Measurements from ENCODE around the gene MAP2K3.
A peak's percentile ranks its signal among the peaks of the same experiment; 100 is the strongest.

Gene MAP2K3

DNA sequence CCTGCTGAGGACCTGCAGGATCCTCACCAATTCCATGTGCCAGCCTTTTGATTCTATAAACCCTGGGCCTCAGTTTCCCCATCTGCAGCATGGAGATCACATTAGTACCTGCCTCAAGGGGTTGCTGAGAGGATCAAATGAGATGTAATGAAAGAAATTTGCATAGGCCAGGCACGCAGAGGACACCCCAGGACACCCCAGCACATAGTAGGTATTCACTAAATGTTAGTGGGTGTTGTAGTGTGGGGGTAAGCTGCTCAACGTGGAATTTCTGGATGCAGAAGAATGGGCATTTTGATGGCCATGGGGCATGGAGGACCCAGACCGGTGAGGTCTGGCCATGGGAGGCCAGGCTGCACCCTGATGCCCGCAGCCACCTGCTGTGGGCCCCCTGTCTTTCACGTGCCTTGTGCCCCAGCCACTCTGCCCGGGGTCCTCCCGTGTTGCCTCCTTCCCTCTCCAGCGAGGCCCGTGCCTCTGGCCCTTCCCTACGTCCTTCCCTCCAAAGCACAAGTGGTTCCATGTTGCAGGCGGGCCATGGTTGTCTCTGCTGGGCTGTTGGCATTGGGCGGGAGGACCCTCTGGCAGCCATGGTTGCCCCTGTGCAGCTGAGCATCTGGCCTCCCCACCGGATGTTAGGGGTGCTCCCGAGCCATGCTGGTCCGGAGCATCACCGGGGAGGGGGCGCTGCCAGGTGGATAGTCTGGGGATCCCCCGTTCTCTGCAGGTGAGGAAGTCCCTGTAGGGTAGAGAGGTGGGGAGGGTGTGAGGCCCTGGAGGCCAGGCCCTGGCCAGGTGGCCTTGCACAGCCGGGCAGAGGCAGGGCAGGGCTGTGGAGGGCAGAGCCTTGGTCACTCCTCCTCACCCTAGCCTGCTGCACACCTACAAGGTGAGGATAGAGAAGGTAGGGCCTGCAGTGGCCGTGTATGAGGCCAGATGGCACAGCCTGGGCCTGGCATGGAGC is 8.6 kb downstream of the MAP2K3 start:
- Histone ChIP-seq H3K9ac (ENCODE audit: low read depth, low read length, poor library complexity) (peak overlapping the region; percentile 60), H3K9me3 (replicated peaks in 1 of 2; ENCODE audit: control insufficient read depth in 2 of 2, insufficient read depth in 1 of 2, low read depth in 1 of 2, low read length in 2 of 2) (peaks cover 0 to 17% of the 10 kb centered on the region in 2 donors), H4K8ac (ENCODE audit: low read depth, low read length) (peak overlapping the region; percentile 55), H3K23ac (ENCODE audit: low read depth, low read length, poor library complexity) (peak overlapping the region; percentile 45), H3K79me1 (ENCODE audit: low read depth, low read length) (peaks cover 9% of the 10 kb centered on the region), H3K4me3 (ENCODE audit: low read length in 2 of 2) (peak overlapping the region in 1 of 2 donors; percentile 24), H3K4ac (ENCODE audit: low read length) (no peak overlapping the region), H3K4me2 (ENCODE audit: insufficient read depth, low read length, poor library complexity, severe bottlenecking) (no peak overlapping the region), H3K36me3 (replicated peaks in 1 of 2; ENCODE audit: control insufficient read depth in 2 of 2, insufficient read depth in 2 of 2, low read length in 2 of 2) (no peaks in the 10 kb centered on the region), H2BK12ac (ENCODE audit: low read length) (peak overlapping the region; percentile 52), H3K14ac (ENCODE audit: low read length) (peak overlapping the region; percentile 10), H3K27ac (replicated peaks; ENCODE audit: low read length) (no peak overlapping the region), H2BK5ac (ENCODE audit: low read length) (no peak overlapping the region), H3K18ac (ENCODE audit: low read length) (peak overlapping the region; percentile 68), H2AFZ (ENCODE audit: low read length) (no peak overlapping the region), H2BK15ac (ENCODE audit: low read length) (peak overlapping the region; percentile 16), H2BK120ac (ENCODE audit: low read depth, low read length) (peak overlapping the region; percentile 62), H4K91ac (ENCODE audit: low read depth, low read length, poor library complexity) (no peak overlapping the region), H2AK5ac (ENCODE audit: low read depth, low read length) (peak overlapping the region; percentile 5), H3K27me3 (ENCODE audit: control insufficient read depth in 3 of 3, insufficient read depth in 3 of 3, low read depth in 1 of 3, low read length in 3 of 3) (peaks cover 0 to 2% (median 0%) of the 10 kb centered on the region in 3 experiments), H3K4me1 (ENCODE audit: control insufficient read depth in 2 of 2, insufficient read depth in 1 of 2, low read depth in 1 of 2, low read length in 2 of 2) (peaks cover 0 to 6% of the 10 kb centered on the region in 2 donors)
- WGBS, 2 donors (ENCODE audit: extremely low coverage in 2 of 2, insufficient read length in 2 of 2, insufficient replicate concordance in 1 of 2) = no CpG with 5 or more reads among the region's 20 CpGs
- DNase-seq (ENCODE audit: low spot score) = no peak

DNA sequence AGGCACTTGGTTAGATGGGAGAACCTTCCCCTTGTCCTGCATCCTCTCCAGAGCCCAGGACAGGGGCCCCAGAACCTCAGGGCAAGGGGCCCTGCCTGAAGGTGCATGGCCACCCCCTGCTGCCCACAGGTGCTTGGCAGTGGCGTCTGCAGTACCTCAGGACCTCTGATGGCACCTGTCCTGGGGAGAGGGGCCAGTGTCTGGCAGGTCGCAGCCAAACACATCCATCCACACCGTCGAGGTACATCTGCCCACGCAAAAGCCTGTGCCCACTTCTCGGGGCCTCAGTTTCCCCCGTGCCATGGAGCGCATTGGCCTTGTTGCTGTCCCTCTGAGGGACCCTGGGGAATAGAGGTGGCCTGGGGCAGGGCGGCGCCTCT is 9.3 kb downstream of the MAP2K3 start:
- Histone ChIP-seq H2BK5ac (ENCODE audit: low read length) (peak overlapping the region; percentile 63), H4K8ac (ENCODE audit: low read depth, low read length) (no peak overlapping the region), H3K14ac (ENCODE audit: low read length) (no peak overlapping the region), H3K4me2 (ENCODE audit: insufficient read depth, low read length, poor library complexity, severe bottlenecking) (no peak overlapping the region), H3K4me1 (ENCODE audit: control insufficient read depth in 2 of 2, insufficient read depth in 1 of 2, low read depth in 1 of 2, low read length in 2 of 2) (peaks cover 0 to 6% of the 10 kb centered on the region in 2 donors), H3K79me1 (ENCODE audit: low read depth, low read length) (peaks cover 8% of the 10 kb centered on the region), H3K9ac (ENCODE audit: low read depth, low read length, poor library complexity) (peak overlapping the region; percentile 60), H3K9me3 (replicated peaks in 1 of 2; ENCODE audit: control insufficient read depth in 2 of 2, insufficient read depth in 1 of 2, low read depth in 1 of 2, low read length in 2 of 2) (peaks cover 0 to 17% of the 10 kb centered on the region in 2 donors), H3K23ac (ENCODE audit: low read depth, low read length, poor library complexity) (peak overlapping the region; percentile 45), H3K4me3 (ENCODE audit: low read length in 2 of 2) (peak overlapping the region in 1 of 2 donors; percentile 24), H2AK5ac (ENCODE audit: low read depth, low read length) (peak overlapping the region; percentile 5), H3K18ac (ENCODE audit: low read length) (peak overlapping the region; percentile 68), H2BK120ac (ENCODE audit: low read depth, low read length) (peak overlapping the region; percentile 62), H2AFZ (ENCODE audit: low read length) (no peak overlapping the region), H4K91ac (ENCODE audit: low read depth, low read length, poor library complexity) (no peak overlapping the region), H3K36me3 (replicated peaks in 1 of 2; ENCODE audit: control insufficient read depth in 2 of 2, insufficient read depth in 2 of 2, low read length in 2 of 2) (peaks cover 0 to 5% of the 10 kb centered on the region in 2 donors), H2BK12ac (ENCODE audit: low read length) (peak overlapping the region; percentile 52), H3K4ac (ENCODE audit: low read length) (no peak overlapping the region), H2BK15ac (ENCODE audit: low read length) (peak overlapping the region; percentile 8), H3K27ac (replicated peaks; ENCODE audit: low read length) (no peak overlapping the region), H3K27me3 (ENCODE audit: control insufficient read depth in 3 of 3, insufficient read depth in 3 of 3, low read depth in 1 of 3, low read length in 3 of 3) (peaks cover 0 to 2% (median 0%) of the 10 kb centered on the region in 3 experiments)
- WGBS, 2 donors (ENCODE audit: extremely low coverage in 2 of 2, insufficient read length in 2 of 2, insufficient replicate concordance in 1 of 2) = no CpG with 5 or more reads among the region's 10 CpGs
- DNase-seq (ENCODE audit: low spot score) = no peak

DNA sequence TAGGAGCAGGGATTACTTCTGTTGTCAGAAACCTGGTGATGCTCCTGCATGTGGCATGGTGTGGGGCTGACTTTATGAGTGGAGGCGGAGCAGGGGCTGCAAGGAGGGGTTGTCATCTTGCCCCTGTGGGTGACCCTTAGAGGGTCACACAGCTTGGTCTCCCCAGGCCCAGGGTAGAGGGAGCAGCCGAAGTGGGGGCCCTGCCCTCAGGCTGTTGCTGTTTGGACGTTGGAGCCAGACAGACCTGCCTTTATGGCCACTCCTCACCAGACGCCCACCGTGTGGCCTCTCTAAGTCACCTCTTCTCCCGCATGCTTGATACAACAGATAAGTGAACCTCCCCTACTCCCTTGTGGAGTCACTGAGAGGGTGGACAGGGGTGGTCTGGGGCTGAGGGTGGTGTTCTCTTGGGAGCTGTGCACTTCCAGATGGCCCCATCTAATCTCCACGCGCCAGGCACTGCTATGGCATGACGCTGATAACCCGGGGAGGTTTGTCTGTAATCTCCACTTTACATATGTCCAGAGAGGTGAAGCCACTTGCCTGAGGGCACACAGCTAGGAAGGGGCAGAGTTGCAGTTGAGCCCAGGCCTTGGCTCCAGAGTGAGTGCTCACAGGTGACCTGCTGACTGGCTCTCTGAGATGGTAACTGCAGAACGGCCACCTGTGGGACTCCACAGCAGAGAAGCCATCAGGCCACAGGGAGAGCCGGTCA is 10.0 kb downstream of the MAP2K3 start:
- Histone ChIP-seq H2BK15ac (ENCODE audit: low read length) (no peak overlapping the region), H3K9ac (ENCODE audit: low read depth, low read length, poor library complexity) (peak overlapping the region; percentile 15), H2AFZ (ENCODE audit: low read length) (no peak overlapping the region), H3K18ac (ENCODE audit: low read length) (peak overlapping the region; percentile 66), H2BK12ac (ENCODE audit: low read length) (no peak overlapping the region), H2AK5ac (ENCODE audit: low read depth, low read length) (peak overlapping the region; percentile 17), H3K4me3 (ENCODE audit: low read length in 2 of 2) (no peak overlapping the region), H3K27me3 (ENCODE audit: control insufficient read depth in 3 of 3, insufficient read depth in 3 of 3, low read depth in 1 of 3, low read length in 3 of 3) (peaks cover 0 to 2% (median 0%) of the 10 kb centered on the region in 3 experiments), H3K9me3 (replicated peaks in 1 of 2; ENCODE audit: control insufficient read depth in 2 of 2, insufficient read depth in 1 of 2, low read depth in 1 of 2, low read length in 2 of 2) (peaks cover 0 to 17% of the 10 kb centered on the region in 2 donors), H3K36me3 (replicated peaks in 1 of 2; ENCODE audit: control insufficient read depth in 2 of 2, insufficient read depth in 2 of 2, low read length in 2 of 2) (peaks cover 0 to 11% of the 10 kb centered on the region in 2 donors), H3K23ac (ENCODE audit: low read depth, low read length, poor library complexity) (peak overlapping the region; percentile 45), H4K91ac (ENCODE audit: low read depth, low read length, poor library complexity) (no peak overlapping the region), H3K14ac (ENCODE audit: low read length) (peak overlapping the region; percentile 0), H3K27ac (replicated peaks; ENCODE audit: low read length) (no peak overlapping the region), H3K4me1 (ENCODE audit: control insufficient read depth in 2 of 2, insufficient read depth in 1 of 2, low read depth in 1 of 2, low read length in 2 of 2) (peaks cover 0 to 6% of the 10 kb centered on the region in 2 donors), H2BK5ac (ENCODE audit: low read length) (peak overlapping the region; percentile 63), H3K79me1 (ENCODE audit: low read depth, low read length) (peaks cover 8% of the 10 kb centered on the region), H3K4me2 (ENCODE audit: insufficient read depth, low read length, poor library complexity, severe bottlenecking) (no peak overlapping the region), H2BK120ac (ENCODE audit: low read depth, low read length) (peak overlapping the region; percentile 62), H3K4ac (ENCODE audit: low read length) (no peak overlapping the region), H4K8ac (ENCODE audit: low read depth, low read length) (no peak overlapping the region)
- WGBS, 2 donors (ENCODE audit: extremely low coverage in 2 of 2, insufficient read length in 2 of 2, insufficient replicate concordance in 1 of 2) = no CpG with 5 or more reads among the region's 12 CpGs
- no peak for DNase-seq (ENCODE audit: low spot score)

All from neuronal stem cell (in vitro differentiated cells).